KOPT-K1 (cell line): Measurements from ENCODE around the gene DRG2.

Experiments
- H3K27ac ChIP-seq: fragments of 200-600 bp; sonication (generic); 2 replicates; pipeline ENCODE4 v1.5.1; 2016; ENCODE audit warnings: antibody characterized with exemption, mild to moderate bottlenecking, low read depth, low read length; ENCODE audit not compliant: poor library complexity, severe bottlenecking
- H3K36me3 ChIP-seq: fragments of 200-600 bp; sonication (generic); 2 replicates; pipeline ENCODE4 v1.5.1; 2017; ENCODE audit warnings: antibody characterized with exemption, mild to moderate bottlenecking, low read length, moderate library complexity; ENCODE audit not compliant: insufficient read depth
- H3K9me3 ChIP-seq: fragments of 200-600 bp; sonication (generic); 2 replicates; pipeline ENCODE4 v1.5.1; 2017; ENCODE audit warnings: antibody characterized with exemption, low read length, mild to moderate bottlenecking; ENCODE audit not compliant: insufficient read depth, poor library complexity, severe bottlenecking

The DRG2 gene

DNA sequence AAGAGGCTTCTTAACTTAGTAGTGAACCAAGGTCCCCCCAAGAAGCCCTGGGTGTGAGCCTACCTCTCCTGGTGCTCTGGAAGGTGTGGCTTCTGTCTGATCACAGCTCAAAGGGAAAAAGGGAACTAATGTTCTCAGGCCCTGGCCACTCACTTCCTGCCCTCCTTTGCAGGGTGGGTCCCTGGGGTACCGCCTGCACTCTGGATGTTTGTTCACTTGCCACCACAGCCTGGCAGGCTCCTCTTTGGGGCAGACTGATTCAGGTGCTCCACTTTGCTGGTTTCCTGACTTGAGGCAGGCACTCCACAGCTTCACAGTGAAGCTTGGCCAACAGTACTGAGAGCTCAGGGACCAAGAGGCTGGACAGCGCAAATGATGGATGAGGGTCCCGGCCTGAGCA is 14.9 kb downstream of the DRG2 start:
- Histone ChIP-seq H3K27ac (no peak overlapping the region), H3K36me3 (peaks cover 99% of the 10 kb centered on the region), H3K9me3 (no peaks in the 10 kb centered on the region)

DNA sequence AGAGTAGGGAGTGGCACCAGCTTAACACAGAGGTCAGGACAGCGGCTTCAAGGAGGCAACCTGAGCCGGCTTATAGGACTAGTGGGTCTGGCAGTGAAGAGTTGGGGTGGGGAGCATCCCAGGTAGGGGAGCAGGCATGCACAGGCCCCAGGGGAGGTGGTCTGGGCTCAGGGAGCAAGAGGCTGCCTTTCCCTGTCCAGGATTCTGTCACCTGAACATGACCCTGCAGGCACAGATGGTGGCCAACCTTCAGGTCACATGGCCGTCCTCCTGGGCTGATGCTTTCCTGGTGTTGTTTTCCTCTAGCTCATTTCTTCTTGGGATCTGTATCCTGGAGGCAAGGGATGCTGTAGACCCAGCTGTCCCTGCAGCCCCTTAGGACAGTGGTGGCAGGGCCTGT is 17.3 kb downstream of the DRG2 start:
- Histone ChIP-seq H3K36me3 (peaks cover 76% of the 10 kb centered on the region), H3K9me3 (no peaks in the 10 kb centered on the region), H3K27ac (no peak overlapping the region)

DNA sequence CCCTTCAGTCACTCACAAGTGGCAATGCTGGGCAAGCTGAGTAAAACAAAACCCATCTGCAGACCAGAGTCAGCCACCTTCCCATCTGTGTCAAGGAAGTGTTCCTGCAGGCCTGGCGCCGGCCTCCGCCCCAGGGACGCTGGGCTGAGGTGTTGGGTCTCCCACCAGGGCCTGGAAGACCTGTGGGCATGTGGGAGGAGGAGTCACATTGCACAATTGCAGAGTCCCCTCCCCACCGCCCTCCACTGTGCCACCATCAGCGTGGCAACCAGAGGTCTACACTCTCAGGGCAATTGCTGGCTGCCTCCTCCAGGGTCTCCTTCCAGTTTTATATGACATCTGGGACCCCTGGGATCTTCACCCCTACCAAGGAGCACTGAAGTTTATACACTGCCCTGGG is 17.8 kb downstream of the DRG2 start:
- H3K36me3 ChIP-seq, result peaks cover 70% of the 10 kb centered on the region
- no peak overlapping the region for H3K27ac ChIP-seq

DNA sequence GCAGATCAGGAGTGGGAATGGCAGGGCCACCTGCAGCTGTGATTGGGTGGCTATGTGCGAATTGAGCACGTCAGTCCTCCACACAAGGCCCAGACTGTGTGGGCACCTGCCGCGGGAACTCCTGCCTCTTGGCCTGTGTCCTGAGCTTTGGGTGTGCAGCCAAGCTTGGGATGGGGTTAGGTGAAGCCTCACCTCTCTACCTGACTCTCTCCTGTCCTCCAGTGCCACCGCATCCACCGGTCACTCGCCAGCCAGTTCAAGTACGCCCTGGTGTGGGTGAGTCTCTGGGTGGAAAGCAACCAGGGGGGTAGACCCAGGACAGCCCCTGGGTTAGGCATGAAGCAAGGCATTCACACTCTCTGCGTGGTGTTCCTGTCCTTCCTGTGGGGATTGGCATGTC is 18.5 kb downstream of the DRG2 start:
- Histone ChIP-seq H3K27ac (no peak overlapping the region), H3K9me3 (no peaks in the 10 kb centered on the region), H3K36me3 (peaks cover 64% of the 10 kb centered on the region)

More for the DNA sequence above, 17.8 kb downstream of the DRG2 start:
- no peaks in the 10 kb centered on the region for H3K9me3 ChIP-seq

DNA sequence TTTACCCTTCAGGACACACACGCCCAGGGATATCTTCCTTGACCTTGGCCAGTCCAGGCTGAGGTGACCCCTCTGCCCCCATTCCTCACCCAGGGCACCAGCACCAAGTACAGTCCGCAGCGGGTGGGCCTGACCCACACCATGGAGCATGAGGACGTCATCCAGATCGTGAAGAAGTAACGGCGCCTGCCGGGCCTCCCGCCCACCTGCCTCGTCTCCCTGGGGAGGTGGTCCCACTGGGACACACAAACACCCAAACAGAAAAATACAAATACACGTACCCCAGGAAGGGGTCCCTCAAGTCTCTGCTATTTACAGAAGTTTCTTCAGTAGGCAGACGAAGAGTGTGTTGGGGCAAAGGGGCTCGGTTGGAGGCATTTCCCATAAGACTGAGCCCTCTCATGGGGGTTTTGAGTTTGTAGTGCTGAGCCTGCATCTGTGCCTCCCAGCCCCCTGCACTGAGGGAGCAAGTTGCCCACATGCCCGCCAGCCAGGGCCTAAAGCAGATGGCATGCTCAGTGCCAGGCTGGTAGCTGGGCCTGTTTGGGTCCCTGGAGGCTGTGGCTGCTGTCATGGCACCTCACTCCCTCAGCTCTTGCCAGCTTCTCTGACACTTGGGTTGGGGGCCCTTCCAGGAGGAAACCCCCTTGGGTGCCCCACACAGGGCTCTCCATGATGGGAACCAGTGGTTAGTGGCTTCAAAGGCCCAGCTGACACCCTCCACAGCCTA is 19.5 kb downstream of the DRG2 start:
- H3K27ac ChIP-seq, result no peak overlapping the region
- H3K9me3 ChIP-seq, result no peaks in the 10 kb centered on the region
- peaks cover 54% of the 10 kb centered on the region for H3K36me3 ChIP-seq

DNA sequence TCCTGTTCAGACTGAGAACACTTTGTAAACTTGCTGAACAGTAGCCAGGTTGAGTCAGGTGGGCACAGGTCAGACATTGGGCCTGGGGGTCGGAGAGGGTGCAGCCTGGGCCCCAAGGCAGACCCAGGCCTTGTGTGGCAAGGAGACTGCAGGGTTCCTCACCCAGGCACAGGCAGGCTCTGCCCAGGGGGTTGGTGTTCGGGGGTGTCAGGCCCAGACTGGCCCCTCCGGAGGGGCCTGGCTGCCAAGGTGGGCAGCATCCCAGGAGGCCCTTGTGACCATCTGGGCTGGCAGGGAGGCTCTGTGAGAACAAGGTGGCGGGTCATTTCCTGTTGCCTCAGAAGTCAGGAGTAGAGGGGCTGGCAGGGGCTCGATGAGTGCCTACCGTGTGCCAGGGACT is 20.2 kb downstream of the DRG2 start:
- H3K27ac ChIP-seq, result no peak overlapping the region
- H3K36me3 ChIP-seq, result peaks cover 47% of the 10 kb centered on the region
- H3K9me3 ChIP-seq, result no peaks in the 10 kb centered on the region

DNA sequence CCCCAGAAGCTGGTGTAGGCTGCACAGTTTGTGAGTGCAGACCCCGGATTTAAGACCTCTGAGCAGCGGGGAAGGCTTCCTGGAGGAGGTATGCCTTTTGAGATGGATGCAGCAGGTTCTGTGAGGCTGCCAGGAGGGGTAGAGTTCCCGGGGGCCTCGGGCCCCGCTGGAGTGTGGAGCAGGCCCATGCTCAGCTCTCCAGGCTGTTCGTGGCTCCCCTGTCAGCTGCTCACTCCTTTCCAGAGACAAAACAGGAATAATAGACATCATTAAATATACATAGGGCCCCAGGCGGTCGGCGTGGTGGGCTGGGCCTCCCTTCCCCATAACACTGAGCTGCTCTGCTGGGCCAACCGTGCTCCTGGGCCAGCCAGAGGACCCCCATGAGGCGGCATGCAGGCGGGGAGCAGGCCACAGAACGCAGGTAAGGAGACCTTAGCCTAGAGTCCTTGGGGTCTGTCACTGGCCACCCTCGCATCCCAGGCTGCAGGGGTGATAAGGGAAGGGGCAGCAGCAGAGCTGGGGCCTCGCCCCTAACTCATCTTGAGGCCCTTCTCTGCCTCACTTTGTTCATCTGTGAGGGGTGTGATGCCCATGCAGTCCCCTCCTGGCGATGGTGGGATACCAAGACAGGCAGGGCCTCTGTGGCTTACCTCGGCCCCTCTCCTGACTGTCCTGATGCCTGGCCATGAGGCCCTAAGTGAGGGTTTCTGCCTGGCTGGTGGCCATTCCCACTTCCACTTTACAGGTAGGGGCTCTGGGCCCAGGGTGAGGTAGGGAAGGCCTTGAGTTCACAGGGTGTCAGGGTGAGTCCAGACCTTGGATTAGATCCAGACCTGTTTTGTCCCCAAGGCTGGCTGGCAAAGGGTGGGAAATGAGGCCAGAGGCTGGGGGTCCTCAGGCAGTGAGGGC is 20.9 kb downstream of the DRG2 start, which contains the start of gene MYO15A:
TSS of gene MYO15A (plus strand) at position 356 of the 912 bp plus-strand sequence. CDS start 10,045 bp downstream, outside the sequence.
- H3K27ac ChIP-seq, result no peak within 1 kb of the TSS

DNA sequence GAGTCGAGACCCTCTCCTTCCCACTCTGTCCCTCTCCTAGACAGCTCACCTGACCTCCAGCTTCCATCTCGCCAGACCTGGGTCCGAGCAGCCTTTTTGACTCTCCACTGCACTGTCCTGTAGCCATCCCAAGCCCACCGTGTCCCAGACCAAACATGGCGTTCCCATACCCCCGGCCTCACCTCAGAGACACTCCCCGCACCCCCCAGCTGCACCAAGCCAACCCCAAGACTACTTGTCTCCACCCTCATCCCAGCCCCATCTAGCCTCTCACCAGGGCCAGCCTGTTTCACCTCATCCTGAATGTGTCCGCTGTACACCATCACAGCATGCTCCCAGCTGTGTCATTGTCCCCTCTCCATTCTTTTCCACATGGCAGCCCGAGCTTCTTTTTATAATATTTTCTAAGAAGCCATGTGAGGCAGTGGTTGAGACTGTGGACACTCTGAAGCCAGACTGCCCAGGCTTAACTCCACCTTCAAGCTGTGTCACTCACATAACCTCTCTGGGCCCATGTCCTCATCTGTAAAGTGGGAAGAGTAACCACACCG is 22.3 kb downstream of the DRG2 start:
- peaks cover 27% of the 10 kb centered on the region; the same call in 1 of the 2 replicates for H3K36me3 ChIP-seq
- H3K27ac ChIP-seq, result no peak overlapping the region
- H3K9me3 ChIP-seq, result no peaks in the 10 kb centered on the region

More for the DNA sequence above, 20.9 kb downstream of the DRG2 start, which contains the start of gene MYO15A:
- Histone ChIP-seq H3K36me3 (peaks cover 40% of the 10 kb centered on the region), H3K9me3 (no peaks in the 10 kb centered on the region)

DNA sequence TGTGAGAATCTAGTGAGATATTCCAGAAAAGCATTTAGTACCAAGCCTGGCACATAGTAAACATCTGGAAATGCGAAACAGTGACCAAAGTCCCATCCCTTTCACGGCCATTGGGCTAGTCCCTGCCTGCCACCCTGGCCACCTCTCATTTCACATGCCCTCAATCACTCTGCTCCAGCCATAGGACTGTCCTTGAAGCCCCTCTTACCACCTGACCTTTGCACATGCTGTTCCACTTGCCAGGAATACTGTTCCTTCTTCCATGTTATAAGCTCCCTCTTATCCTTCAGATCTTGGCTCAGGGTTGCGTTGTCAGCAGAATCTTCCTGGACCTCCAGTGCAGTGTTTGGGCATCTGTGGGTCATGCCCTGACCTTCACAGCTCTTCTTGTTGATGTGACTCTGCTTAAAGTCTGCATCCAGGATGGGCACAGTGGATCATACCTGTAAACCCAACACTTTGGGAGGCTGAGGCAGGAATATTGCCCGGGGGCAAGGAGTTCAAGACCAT is 22.9 kb downstream of the DRG2 start:
- no peak overlapping the region for H3K27ac ChIP-seq
- no peaks in the 10 kb centered on the region for H3K9me3 ChIP-seq
- H3K36me3 ChIP-seq, result peaks cover 20% of the 10 kb centered on the region; the same call in 1 of the 2 replicates

DNA sequence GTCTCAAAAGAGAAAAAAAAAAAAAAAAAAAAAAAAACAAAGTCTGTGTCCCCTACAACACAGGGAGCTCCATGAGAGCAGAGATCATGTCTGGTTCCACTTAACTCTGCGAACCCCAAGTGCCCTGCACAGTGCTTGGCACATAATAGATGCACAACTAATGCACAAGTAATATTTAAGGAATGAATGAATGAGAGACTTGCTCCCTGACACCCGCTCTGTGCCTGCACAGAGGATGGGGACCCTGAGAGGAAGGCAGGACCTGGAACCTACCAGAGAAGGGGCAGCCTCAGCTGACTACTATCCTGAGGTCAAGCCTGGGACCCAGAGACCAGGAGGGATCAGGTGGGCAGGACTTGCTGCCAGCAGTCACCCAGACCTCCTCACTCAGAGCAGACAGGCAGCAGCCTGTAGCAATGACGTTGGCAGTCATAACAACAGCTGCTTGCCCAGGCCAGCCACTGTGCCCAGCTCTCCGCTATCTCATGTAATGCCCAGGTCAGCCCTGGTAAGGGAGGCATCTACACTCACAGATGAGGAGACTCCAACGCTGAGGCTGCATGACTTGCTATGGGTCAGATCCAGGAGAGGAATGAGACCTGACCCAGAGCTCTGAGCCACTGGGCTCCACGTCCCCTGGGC is 23.7 kb downstream of the DRG2 start:
- no peaks in the 10 kb centered on the region for H3K9me3 ChIP-seq
- H3K36me3 ChIP-seq, result peaks cover 12% of the 10 kb centered on the region; the same call in 1 of the 2 replicates

DNA sequence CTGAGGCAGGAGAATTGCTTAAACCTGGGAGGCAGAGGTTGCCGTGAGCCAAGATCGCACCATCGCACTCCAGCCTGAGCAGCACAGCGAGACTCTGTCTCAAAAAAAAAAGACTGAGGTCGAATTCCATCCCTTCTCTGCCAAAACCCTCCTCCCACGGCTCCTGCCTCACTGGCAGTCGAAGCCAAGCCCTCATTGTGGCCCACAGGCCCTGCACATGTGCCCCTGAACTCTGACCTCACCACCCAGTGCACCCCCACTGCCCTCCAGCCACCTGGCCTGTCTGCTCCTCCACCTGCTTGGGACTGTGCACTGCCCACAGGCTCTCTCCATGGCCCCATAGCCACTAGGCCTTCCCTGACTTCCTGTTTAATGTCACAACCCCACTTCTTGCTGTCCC is 27.8 kb downstream of the DRG2 start:
- H3K9me3 ChIP-seq, result peaks cover 23% of the 10 kb centered on the region
- H3K36me3 ChIP-seq, result no peaks in the 10 kb centered on the region
- H3K27ac ChIP-seq, result no peak overlapping the region

More for the DNA sequence above, 23.7 kb downstream of the DRG2 start:
- H3K27ac ChIP-seq, result no peak overlapping the region

DNA sequence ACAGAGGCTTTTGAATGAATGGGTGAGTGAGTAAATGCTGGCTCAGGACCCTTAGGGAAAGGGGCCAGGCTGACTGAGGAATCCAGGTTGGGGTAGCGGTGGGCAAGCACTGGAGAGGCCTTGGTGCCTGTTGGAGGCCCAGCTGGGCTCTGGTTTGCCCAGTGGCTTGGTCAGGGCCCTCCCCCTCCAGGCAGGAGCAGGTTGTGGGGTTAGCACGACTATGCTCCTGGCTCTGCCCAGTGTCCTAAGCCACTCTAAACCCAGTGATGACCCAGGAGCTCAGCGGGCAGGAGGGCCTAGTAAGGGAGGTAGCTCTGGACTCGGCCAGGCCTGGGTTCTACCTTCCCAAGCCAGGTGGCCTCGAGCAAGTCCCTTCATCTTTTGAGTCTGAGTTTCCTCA is 28.3 kb downstream of the DRG2 start:
- no peak overlapping the region for H3K27ac ChIP-seq
- no peaks in the 10 kb centered on the region for H3K36me3 ChIP-seq
- H3K9me3 ChIP-seq, result peaks cover 24% of the 10 kb centered on the region

DNA sequence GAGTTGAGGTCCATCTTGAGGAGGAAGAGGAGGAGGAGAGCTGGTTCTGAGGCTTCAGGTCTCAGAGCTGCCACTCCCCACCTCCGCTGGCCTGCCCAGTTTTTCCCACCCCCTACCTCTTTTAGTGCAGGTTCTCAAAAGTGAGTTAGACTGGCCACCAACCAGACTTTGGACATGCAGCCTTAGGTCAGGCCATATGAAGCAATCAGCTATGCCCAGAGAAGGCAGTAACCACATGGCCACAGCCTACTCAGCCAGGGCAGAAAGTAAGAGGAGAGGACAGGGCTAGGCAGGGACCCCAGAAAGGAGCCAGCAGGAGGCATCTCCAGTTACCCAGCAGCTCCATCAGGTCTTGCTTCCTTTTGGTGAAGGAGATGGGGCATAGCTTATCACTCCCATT is 29.8 kb downstream of the DRG2 start:
- Histone ChIP-seq H3K9me3 (peaks cover 24% of the 10 kb centered on the region), H3K36me3 (no peaks in the 10 kb centered on the region), H3K27ac (no peak overlapping the region)
